Daoy (cell line): ENCODE measurements around the gene LUC7L2. TPM values are rescaled to one million over a fixed set of nuclear protein-coding genes. Genes with fewer than 3 reads are reported as not detected.
"Not testable (repeated sequence)": the region's sequence is repeated elsewhere in the genome, so short reads cannot be mapped to it uniquely, and the experiment has no call there.

ENCODE experiments used
- DNase-seq: peaks from one replicate; pipeline ENCODE4 v3.0.0-alpha.2; 2015; ENCODE audit warnings: low read depth
- total RNA-seq: library from RNA; depleted of rRNA; stranded (reverse); fragments of >200 nt; shearing (Covaris generic); gene quantifications from 2 replicates; pipeline ENCODE4 v1.2.3, GENCODE V29; 2014; rRNA removed

LUC7L2 gene
- total RNA-seq = 60.2 and 62.3 TPM in 2 replicates

- peak; percentile 98 for DNase-seq
Measured at GRCh38 chr7:139359366-139360209, at the start of gene LUC7L2. Gene LUC7L2, plus strand, starts transcription at chr7:139359894. Its CDS starts 368 bp downstream, at chr7:139360262.

- DNase-seq = no peak
Measured at GRCh38 chr7:139317939-139318505, 41.7 kb upstream of the LUC7L2 start.

GRCh38 chr7:139321071-139321745, 38.5 kb upstream of the LUC7L2 start:
- peak; percentile 9 for DNase-seq

GRCh38 chr7:139324709-139325108, 35.0 kb upstream of the LUC7L2 start:
- not testable (repeated sequence) for DNase-seq

GRCh38 chr7:139328375-139328774, 31.3 kb upstream of the LUC7L2 start:
- DNase-seq = peak; percentile 54

- no peak for DNase-seq
Measured at GRCh38 chr7:139329119-139329518, 30.6 kb upstream of the LUC7L2 start.

GRCh38 chr7:139330333-139331030, 29.2 kb upstream of the LUC7L2 start:
- DNase-seq = no peak

- no peak for DNase-seq
Measured at GRCh38 chr7:139332697-139333359, 26.9 kb upstream of the LUC7L2 start.

GRCh38 chr7:139333443-139333842, 26.3 kb upstream of the LUC7L2 start:
- not testable (repeated sequence) for DNase-seq

- no peak for DNase-seq
Measured at GRCh38 chr7:139334399-139335150, 25.1 kb upstream of the LUC7L2 start.

GRCh38 chr7:139339025-139339424, 20.7 kb upstream of the LUC7L2 start:
- no peak for DNase-seq

GRCh38 chr7:139339698-139340036, 20.0 kb upstream of the LUC7L2 start:
- no peak for DNase-seq

- peak; percentile 98 for DNase-seq
Measured at GRCh38 chr7:139340037-139340807, 19.5 kb upstream of the LUC7L2 start.

- DNase-seq = no peak
Measured at GRCh38 chr7:139340808-139341057, 19.0 kb upstream of the LUC7L2 start.

- peak; percentile 93 for DNase-seq
Measured at GRCh38 chr7:139341058-139341775, 18.5 kb upstream of the LUC7L2 start, which contains the start of gene FMC1. Gene FMC1, plus strand, starts transcription at chr7:139341337. Its CDS starts 48 bp downstream, at chr7:139341385.

GRCh38 chr7:139341776-139342226, 17.9 kb upstream of the LUC7L2 start:
- DNase-seq = no peak

GRCh38 chr7:139345042-139345441, 14.7 kb upstream of the LUC7L2 start:
- no peak for DNase-seq

- no peak for DNase-seq
Measured at GRCh38 chr7:139351027-139351426, 8.7 kb upstream of the LUC7L2 start.

- no peak for DNase-seq
Measured at GRCh38 chr7:139354729-139355128, 5.0 kb upstream of the LUC7L2 start.
